Amygdala (tissue), 56 donors: ENCODE data around the gene GDI1.

Experiments used
- DNase-seq, 56 donors: peaks; one replicate each; lab custom pipeline; 2025; lab: John Stamatoyannopoulos, UW

The GDI1 gene

GRCh38 chrX:154404625-154405192, 32.2 kb upstream of the GDI1 start:
- no peak for DNase-seq

GRCh38 chrX:154408659-154409221, 28.2 kb upstream of the GDI1 start:
- no peak for DNase-seq

DNA sequence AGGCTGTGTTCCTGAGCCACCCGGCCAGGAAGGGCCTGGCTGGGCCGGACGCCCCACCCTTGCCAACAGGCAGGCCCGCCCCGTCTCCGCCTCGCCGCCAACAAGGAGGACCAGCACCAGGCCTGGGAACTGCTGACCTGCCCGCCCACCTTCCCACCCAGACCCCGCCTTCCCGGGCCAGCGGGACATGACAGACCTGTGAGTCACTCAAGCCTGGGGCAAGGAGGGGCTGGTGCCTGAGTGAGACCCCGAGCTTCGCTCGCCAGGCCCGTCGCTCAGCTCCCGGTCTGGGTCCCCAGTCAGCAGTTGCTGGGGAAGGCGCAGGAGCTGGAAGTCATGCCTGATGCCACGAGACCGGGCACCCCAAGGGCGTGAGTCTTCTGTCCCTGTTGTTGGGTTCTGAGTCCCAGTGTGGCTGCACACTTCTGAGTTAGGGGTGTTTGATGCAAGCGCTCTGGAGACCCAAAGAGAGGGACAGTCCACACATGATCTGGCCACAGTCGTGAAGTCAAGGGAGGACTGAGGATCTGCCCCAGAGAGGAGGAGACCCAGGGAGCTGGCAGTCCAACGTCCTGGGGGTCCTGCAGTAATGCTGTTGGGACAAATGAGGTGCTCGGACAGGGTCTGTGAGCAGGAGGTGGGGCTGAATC, 27.6 kb upstream of the GDI1 start, which contains the start of gene DNASE1L1:
DNASE1L1 (minus strand) TSS at position 33 of the 650 bp plus-strand sequence. CDS start 3,686 bp downstream, outside the sequence.
- peak in 14 of 56 donors; percentile 2 to 33 (median 8) for DNase-seq

DNA sequence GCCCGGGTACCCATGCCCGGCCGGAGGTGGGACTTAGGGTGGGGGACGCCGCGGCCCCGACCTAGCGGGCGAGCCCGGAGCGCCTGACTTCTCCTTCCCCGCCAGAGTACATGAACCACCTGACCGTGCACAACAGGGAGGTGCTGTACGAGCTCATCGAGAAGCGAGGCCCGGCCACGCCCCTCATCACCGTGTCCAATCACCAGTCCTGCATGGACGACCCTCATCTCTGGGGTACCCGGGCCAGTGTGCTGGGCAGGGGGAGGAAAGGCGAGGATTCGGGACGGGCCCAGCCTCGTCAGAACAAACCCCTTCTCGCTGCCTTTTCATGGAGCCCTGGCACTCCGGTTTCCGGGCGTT, 25.0 kb upstream of the GDI1 start:
- peak in 30 of 56 donors; percentile 7 to 53 (median 28) for DNase-seq

- DNase-seq, result no peak
Measured at GRCh38 chrX:154412468-154412867, 24.5 kb upstream of the GDI1 start.

DNA sequence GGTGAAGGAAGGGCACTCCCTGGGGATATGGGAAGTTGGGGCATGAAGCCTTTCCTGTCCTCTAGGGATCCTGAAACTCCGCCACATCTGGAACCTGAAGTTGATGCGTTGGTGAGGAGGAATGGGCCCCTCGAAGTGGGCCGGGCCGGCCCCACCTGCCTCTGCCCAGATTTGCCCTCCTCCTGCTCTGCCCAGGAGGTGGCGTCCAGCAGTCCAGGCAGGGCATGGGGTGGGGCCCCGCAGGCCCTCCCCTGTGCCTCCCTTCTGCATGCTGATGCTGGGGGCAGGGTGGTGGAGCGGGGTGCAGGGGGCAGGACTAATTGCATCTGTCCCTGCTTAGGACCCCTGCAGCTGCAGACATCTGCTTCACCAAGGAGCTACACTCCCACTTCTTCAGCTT, 23.8 kb upstream of the GDI1 start:
- DNase-seq, result no peak

GRCh38 chrX:154417157-154417556, 19.8 kb upstream of the GDI1 start:
- no peak for DNase-seq

GRCh38 chrX:154419189-154419588, 17.8 kb upstream of the GDI1 start:
- no peak for DNase-seq

DNA sequence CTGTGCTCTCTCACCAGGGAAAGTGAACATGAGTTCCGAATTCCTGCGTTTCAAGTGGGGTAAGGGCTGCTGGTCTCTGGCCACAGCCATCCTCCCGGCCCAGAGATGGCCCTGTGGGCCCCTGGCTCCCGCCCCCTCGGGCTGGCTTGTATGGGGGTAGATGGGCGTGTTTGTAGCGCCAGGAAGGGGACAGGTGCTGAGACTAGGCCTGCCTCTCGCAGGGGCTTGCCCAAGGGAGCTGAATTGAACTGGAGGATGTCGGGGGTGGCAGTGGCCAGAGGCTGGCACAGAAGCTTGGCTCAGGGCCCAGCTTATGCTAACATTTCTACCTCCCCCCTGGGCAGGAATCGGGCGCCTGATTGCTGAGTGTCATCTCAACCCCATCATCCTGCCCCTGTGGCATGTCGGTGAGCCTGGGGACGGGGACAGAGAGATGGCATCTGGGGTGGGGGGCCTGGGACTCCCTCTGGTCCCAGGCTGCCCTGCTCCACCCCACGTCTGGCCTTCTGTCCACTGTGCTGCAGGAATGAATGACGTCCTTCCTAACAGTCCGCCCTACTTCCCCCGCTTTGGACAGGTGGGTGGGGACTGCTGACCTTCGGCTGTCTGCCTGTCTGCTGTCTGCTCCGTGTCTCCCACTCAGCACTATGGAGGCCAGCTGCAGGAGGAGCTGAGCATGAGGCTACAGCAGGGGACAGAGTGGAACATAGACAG, 17.1 kb upstream of the GDI1 start:
- no peak for DNase-seq

GRCh38 chrX:154420402-154420756, 16.6 kb upstream of the GDI1 start:
- no peak for DNase-seq

DNA sequence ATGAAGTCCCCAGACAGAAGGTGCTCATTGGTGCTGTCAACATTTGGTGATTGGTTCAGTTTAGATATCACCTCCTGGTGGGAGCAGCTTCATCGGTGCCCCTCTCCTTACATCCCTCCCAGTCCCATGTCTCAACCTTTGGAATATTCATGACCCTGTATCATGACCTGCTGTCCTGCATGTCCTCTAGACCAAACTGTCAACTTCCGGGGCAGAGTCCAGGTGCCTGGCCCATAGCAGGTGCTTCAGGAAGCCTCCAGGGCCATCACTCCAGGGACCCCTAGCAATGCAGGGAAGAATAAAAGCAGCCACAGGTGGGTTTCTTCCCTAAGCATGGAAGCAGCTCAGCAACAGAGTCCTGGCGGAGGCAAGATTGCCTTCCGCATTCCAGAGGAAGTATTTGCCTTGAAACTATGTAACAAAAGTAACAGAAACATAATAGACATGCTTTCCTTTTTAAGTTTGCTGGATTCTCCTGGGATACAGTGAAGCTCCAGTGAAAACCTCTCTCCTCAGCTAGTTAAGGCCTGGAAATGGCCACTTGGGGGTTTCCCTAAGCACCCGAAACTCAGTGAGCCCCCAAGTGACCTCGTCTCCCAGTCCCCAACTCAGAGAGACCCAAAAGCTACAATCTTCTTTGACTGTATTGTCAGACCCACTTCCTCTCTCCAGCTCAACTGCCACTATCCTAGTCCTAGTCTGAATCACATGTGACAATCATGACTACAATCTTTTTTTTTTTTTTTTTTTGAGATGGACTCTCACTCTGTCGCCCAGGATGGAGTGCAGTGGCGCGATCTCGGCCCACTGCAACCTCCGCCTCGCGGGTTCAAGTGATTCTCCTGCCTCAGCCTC, 9.8 kb upstream of the GDI1 start:
- no peak for DNase-seq

- DNase-seq, result peak in 55 of 56 donors; percentile 11 to 93 (median 81)
Measured at GRCh38 chrX:154428176-154429171, 8.5 kb upstream of the GDI1 start, which contains the start of gene ATP6AP1. Gene ATP6AP1 (plus strand): TSS chrX:154428677. CDS start chrX:154428693, 16 bp downstream.

DNA sequence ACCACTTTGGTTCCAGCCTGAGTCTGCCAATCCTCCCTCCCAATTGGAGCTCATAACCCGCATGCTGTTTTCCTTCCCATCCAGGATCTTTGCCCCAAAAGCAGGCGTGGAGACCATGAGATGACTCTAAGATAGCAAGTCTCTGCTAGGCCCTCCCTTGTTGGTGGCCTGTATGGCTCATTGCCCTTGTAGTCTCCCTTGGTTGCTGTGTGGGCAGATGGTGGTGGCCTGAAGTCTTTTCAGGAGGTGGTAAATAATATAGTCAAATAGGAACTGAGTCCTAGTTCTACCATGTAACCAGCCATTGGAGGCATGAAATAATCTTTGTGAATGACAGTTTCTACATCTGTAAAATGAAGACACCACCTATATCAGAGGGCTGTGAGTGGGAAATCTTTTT, 7.2 kb upstream of the GDI1 start:
- no peak for DNase-seq

DNA sequence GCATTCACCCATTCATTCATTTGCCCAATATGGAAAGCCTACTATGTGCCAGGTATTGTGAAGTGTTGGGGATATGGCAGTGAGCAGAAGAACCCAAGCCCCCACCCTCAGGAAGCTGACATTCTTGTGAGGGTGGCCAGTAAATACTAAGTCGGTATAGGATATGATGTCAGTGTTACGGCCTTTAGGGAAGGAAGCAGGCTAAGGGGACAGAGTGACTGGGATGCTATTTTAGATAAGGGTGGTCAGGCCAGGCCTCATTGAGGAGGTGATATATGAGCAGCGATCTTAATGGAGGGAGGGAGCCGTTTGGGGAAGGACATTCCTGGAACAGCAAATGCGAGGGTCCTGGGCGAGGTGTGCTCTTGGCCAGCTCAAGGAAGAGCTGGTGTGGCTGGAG, 6.5 kb upstream of the GDI1 start:
- DNase-seq, result no peak

DNA sequence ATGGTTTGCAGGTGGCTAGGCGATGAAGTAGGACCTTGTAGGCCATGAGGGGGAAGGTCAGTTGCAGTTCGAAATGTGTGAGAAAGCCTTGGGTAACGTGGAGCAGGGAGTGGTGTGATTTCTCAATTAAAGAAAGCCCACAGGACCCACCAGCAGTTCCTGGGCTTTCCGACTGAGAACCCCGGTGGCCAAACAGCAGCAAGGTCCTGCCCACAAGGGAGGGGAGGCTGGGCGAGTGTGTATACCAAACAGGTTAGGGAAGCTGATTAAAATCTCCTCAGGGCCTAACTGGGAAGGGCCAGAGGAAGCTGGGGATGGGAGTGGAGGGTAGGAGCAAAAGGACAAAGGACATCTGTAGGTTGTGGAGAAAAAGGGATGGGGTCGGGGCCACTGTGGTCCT, 6.0 kb upstream of the GDI1 start:
- DNase-seq, result no peak

GRCh38 chrX:154431341-154431740, 5.6 kb upstream of the GDI1 start:
- DNase-seq, result peak in 7 of 56 donors; percentile 2 to 26 (median 11)

DNA sequence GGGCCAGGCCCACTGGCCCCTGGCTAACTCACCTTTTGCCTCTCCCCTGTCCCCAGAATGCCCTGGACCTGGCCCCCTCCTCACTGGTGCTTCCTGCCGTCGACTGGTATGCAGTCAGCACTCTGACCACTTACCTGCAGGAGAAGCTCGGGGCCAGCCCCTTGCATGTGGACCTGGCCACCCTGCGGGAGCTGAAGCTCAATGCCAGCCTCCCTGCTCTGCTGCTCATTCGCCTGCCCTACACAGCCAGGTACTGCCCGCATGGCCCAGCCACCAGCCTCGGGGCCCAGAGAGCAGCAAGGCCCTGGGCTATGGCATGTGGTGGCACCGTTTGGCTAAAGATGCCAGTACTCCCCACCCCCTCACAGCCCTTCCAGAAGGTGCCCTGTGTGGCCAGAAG, 4.7 kb upstream of the GDI1 start:
- DNase-seq, result no peak

GRCh38 chrX:154433605-154434004, 3.3 kb upstream of the GDI1 start:
- DNase-seq, result no peak
